Measurements from ENCODE around the gene MAZ.
"Not testable (repeated sequence)": the region's sequence is repeated elsewhere in the genome, so short reads cannot be mapped to it uniquely, and the experiment has no call there.

Gene MAZ

GRCh38 chr16:29784901-29785500 lies 21.3 kb upstream of the MAZ start:
- DNase-seq = no peak

- DNase-seq = not testable (repeated sequence)
Measured at GRCh38 chr16:29787155-29787554, 19.2 kb upstream of the MAZ start.

GRCh38 chr16:29789775-29790182 lies 16.6 kb upstream of the MAZ start:
- DNase-seq = no peak

- peak; percentile 95 for DNase-seq
Measured at GRCh38 chr16:29790183-29790948, 16.0 kb upstream of the MAZ start, which contains the start of gene KIF22. TSS of gene KIF22 (plus strand) at chr16:29790751. CDS start at chr16:29790760, 9 bp downstream.

- DNase-seq = no peak
Measured at GRCh38 chr16:29790949-29791844, 15.1 kb upstream of the MAZ start.

- DNase-seq = no peak
Measured at GRCh38 chr16:29791845-29792807, 14.2 kb upstream of the MAZ start.

GRCh38 chr16:29793153-29793552 lies 13.2 kb upstream of the MAZ start:
- DNase-seq = not testable (repeated sequence)

GRCh38 chr16:29794231-29794710 lies 12.1 kb upstream of the MAZ start:
- DNase-seq = no peak

GRCh38 chr16:29802416-29802935 lies 3.9 kb upstream of the MAZ start:
- DNase-seq = no peak

- no peak for DNase-seq
Measured at GRCh38 chr16:29804020-29804419, 2.3 kb upstream of the MAZ start.

- DNase-seq = no peak
Measured at GRCh38 chr16:29804455-29805231, 1.7 kb upstream of the MAZ start.

GRCh38 chr16:29805232-29806098 lies 864 bp upstream of the MAZ start:
- peak; percentile 96 for DNase-seq

- no peak for DNase-seq
Measured at GRCh38 chr16:29806641-29807425, 504 bp downstream of the MAZ start.

GRCh38 chr16:29807426-29808218 lies 1.3 kb downstream of the MAZ start:
- DNase-seq = peak; percentile 91

- DNase-seq = no peak
Measured at GRCh38 chr16:29808219-29808900, 2.0 kb downstream of the MAZ start.

GRCh38 chr16:29809031-29809747 lies 2.9 kb downstream of the MAZ start:
- DNase-seq = no peak

Data from KG1 (cell line).